HEK293 (cell line): Measurements from ENCODE around the gene SUPT5H.
A peak's percentile ranks its signal among the peaks of the same experiment; 100 is the strongest.

ENCODE experiments used
- CTCF ChIA-PET: fragments of 350-600 bp; formaldehyde crosslinking; extraction: SDS; loops from one replicate; lab custom pipeline; 2021; ENCODE audit warnings: antibody characterized with exemption; lab: Yijun Ruan, JAX
- POLR2A ChIA-PET: fragments of 300-600 bp; formaldehyde crosslinking; extraction: SDS; loops from one replicate; lab custom pipeline; 2020; ENCODE audit warnings: antibody characterized with exemption, inconsistent platforms; lab: Yijun Ruan, JAX
- H3K27ac ChIP-seq: fragments of 200-500 bp; sonication (Bioruptor generic); 2 replicates; pipeline ENCODE4 v1.5.1; 2014; ENCODE audit warnings: low read depth, low read length, control low read depth, inconsistent platforms; ENCODE audit errors: extremely low read depth
- H3K36me3 ChIP-seq, 2 experiments: fragments of 200-500 bp in 1 of 2; sonication (Bioruptor generic) in 1 of 2; 1 replicate in 1 of 2; 2 replicates in 1 of 2; pipeline ENCODE4 v1.5.1; 2014 to 2017; ENCODE audit warnings: inconsistent platforms in 2 of 2, low read length in 2 of 2; ENCODE audit not compliant: control insufficient read depth in 2 of 2, insufficient read depth in 1 of 2
- H3K4me1 ChIP-seq: fragments of 200-500 bp; sonication (Bioruptor generic); 2 replicates; pipeline ENCODE4 v1.5.1; 2014; ENCODE audit warnings: mild to moderate bottlenecking, low read length, inconsistent platforms; ENCODE audit not compliant: control insufficient read depth, insufficient read depth
- H3K4me3 ChIP-seq: 2 replicates; pipeline ENCODE4 v1.5.1; 2011; ENCODE audit warnings: low read depth, mild to moderate bottlenecking, control low read depth, low read length, moderate library complexity
- H3K9me3 ChIP-seq: fragments of 200-500 bp; sonication (Bioruptor generic); 2 replicates; pipeline ENCODE4 v1.5.1; 2014; ENCODE audit warnings: low read depth, low read length, inconsistent platforms; ENCODE audit not compliant: control insufficient read depth, insufficient read depth
- GLIS2 ChIP-seq: fragments of 450-650 bp; formaldehyde crosslinking; IDR thresholded peaks from 2 replicates; pipeline ENCODE4 v1.5.1; 2016; ENCODE audit warnings: missing biosample characterization, missing genetic modification characterization
- KLF7 ChIP-seq: fragments of 450-650 bp; formaldehyde crosslinking; IDR thresholded peaks from 2 replicates; pipeline ENCODE4 v1.5.1; 2016; ENCODE audit warnings: missing biosample characterization, missing genetic modification characterization, borderline replicate concordance
- MZF1 ChIP-seq: fragments of 450-650 bp; formaldehyde crosslinking; IDR thresholded peaks from 2 replicates; pipeline ENCODE4 v1.5.1; 2017; ENCODE audit warnings: missing biosample characterization, missing genetic modification characterization, borderline replicate concordance
- WT1 ChIP-seq: fragments of 450-650 bp; formaldehyde crosslinking; IDR thresholded peaks from 2 replicates; pipeline ENCODE4 v1.5.1; 2016; ENCODE audit warnings: missing biosample characterization, missing genetic modification characterization
- YY1 ChIP-seq: fragments of 450-650 bp; formaldehyde crosslinking; IDR thresholded peaks from 2 replicates; pipeline ENCODE4 v1.5.1; 2018; ENCODE audit warnings: missing biosample characterization, missing genetic modification characterization
- ZBTB17 ChIP-seq: fragments of 450-650 bp; formaldehyde crosslinking; IDR thresholded peaks from 2 replicates; pipeline ENCODE4 v1.5.1; 2016; ENCODE audit warnings: missing biosample characterization, missing genetic modification characterization
- ZBTB7A ChIP-seq: fragments of 450-650 bp; formaldehyde crosslinking; IDR thresholded peaks from 2 replicates; pipeline ENCODE4 v1.5.1; 2016; ENCODE audit warnings: low read depth, missing biosample characterization, missing genetic modification characterization
- ZNF114 ChIP-seq: fragments of 450-650 bp; formaldehyde crosslinking; IDR thresholded peaks from 2 replicates; pipeline ENCODE4 v1.5.0; 2017; ENCODE audit warnings: missing biosample characterization, missing genetic modification characterization
- ZNF155 ChIP-seq: fragments of 450-650 bp; formaldehyde crosslinking; IDR thresholded peaks from 2 replicates; pipeline ENCODE4 v1.5.1; 2016; ENCODE audit warnings: missing biosample characterization, missing genetic modification characterization
- ZNF175 ChIP-seq: fragments of 450-650 bp; formaldehyde crosslinking; IDR thresholded peaks from 2 replicates; pipeline ENCODE4 v1.5.1; 2016; ENCODE audit warnings: missing biosample characterization, missing genetic modification characterization
- ZNF426 ChIP-seq: fragments of 450-650 bp; formaldehyde crosslinking; IDR thresholded peaks from 2 replicates; pipeline ENCODE4 v1.5.1; 2017; ENCODE audit warnings: missing biosample characterization, missing genetic modification characterization, mild to moderate bottlenecking, inconsistent platforms, moderate library complexity
- ZNF561 ChIP-seq: fragments of 450-650 bp; IDR thresholded peaks from 2 replicates; pipeline ENCODE4 v1.5.1; 2018; ENCODE audit warnings: missing biosample characterization, missing genetic modification characterization, borderline replicate concordance
- ZNF624 ChIP-seq: fragments of 450-650 bp; formaldehyde crosslinking; IDR thresholded peaks from 2 replicates; pipeline ENCODE4 v1.5.1; 2017; ENCODE audit warnings: missing biosample characterization, missing genetic modification characterization
- ZNF768 ChIP-seq: fragments of 450-650 bp; formaldehyde crosslinking; IDR thresholded peaks from 2 replicates; pipeline ENCODE4 v1.5.1; 2018; ENCODE audit warnings: missing biosample characterization, mild to moderate bottlenecking, missing genetic modification characterization
- ZSCAN30 ChIP-seq: fragments of 450-650 bp; IDR thresholded peaks from 2 replicates; pipeline ENCODE4 v1.5.1; 2018; ENCODE audit warnings: missing biosample characterization, mild to moderate bottlenecking, missing genetic modification characterization, moderate library complexity
- TF ChIP-seq, protein P1 (sequence below): fragments of 450-650 bp; formaldehyde crosslinking; IDR thresholded peaks from 2 replicates; pipeline ENCODE4 v1.5.1; 2017; ENCODE audit warnings: missing biosample characterization, missing genetic modification characterization
- TF ChIP-seq, protein P2 (sequence below): fragments of 450-650 bp; formaldehyde crosslinking; IDR thresholded peaks from 2 replicates; pipeline ENCODE4 v1.5.1; 2017; ENCODE audit warnings: missing biosample characterization, missing genetic modification characterization
- TF ChIP-seq, protein P3 (sequence below): fragments of 450-650 bp; formaldehyde crosslinking; IDR thresholded peaks from 2 replicates; pipeline ENCODE4 v1.5.0; 2017; ENCODE audit warnings: missing biosample characterization, missing genetic modification characterization, borderline replicate concordance
- TF ChIP-seq, protein P4 (sequence below): fragments of 450-650 bp; formaldehyde crosslinking; IDR thresholded peaks from 2 replicates; pipeline ENCODE4 v1.5.1; 2016; ENCODE audit warnings: missing biosample characterization, missing genetic modification characterization
- TF ChIP-seq, protein P5 (sequence below): fragments of 450-650 bp; formaldehyde crosslinking; IDR thresholded peaks from 2 replicates; pipeline ENCODE4 v1.5.1; 2017; ENCODE audit warnings: missing biosample characterization, mild to moderate bottlenecking, missing genetic modification characterization, moderate library complexity

Gene SUPT5H

DNA sequence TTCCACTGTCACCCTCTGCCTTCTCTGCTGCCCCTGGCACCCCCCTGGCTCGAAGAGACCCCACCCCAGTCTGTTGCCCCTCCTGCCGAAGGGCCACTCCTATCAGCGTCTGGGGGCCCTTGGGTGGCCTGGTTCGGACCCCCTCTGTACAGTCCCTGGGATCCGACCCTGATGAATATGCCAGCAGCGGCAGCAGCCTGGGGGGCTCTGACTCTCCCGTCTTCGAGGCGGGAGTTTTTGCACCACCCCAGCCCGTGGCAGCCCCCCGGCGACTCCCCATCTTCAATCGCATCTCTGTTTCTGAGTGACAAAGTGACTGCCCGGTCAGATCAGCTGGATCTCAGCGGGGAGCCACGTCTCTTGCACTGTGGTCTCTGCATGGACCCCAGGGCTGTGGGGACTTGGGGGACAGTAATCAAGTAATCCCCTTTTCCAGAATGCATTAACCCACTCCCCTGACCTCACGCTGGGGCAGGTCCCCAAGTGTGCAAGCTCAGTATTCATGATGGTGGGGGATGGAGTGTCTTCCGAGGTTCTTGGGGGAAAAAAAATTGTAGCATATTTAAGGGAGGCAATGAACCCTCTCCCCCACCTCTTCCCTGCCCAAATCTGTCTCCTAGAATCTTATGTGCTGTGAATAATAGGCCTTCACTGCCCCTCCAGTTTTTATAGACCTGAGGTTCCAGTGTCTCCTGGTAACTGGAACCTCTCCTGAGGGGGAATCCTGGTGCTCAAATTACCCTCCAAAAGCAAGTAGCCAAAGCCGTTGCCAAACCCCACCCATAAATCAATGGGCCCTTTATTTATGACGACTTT lies 36.8 kb upstream of the SUPT5H start (continued):
- TF ChIP-seq, protein P1, sequence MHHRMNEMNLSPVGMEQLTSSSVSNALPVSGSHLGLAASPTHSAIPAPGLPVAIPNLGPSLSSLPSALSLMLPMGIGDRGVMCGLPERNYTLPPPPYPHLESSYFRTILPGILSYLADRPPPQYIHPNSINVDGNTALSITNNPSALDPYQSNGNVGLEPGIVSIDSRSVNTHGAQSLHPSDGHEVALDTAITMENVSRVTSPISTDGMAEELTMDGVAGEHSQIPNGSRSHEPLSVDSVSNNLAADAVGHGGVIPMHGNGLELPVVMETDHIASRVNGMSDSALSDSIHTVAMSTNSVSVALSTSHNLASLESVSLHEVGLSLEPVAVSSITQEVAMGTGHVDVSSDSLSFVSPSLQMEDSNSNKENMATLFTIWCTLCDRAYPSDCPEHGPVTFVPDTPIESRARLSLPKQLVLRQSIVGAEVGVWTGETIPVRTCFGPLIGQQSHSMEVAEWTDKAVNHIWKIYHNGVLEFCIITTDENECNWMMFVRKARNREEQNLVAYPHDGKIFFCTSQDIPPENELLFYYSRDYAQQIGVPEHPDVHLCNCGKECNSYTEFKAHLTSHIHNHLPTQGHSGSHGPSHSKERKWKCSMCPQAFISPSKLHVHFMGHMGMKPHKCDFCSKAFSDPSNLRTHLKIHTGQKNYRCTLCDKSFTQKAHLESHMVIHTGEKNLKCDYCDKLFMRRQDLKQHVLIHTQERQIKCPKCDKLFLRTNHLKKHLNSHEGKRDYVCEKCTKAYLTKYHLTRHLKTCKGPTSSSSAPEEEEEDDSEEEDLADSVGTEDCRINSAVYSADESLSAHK (tag by site-specific recombination) = 0 out of 2 replicates have a peak, but pooled peaks have one; percentile 18
- TF ChIP-seq ZSCAN30 (tag by site-specific recombination) = peak; percentile 76; the same call in 1 of the 2 replicates
- no peak for TF ChIP-seq ZNF155 (tag by site-specific recombination)
- peak; percentile 88 for TF ChIP-seq GLIS2 (tag by site-specific recombination)
- TF ChIP-seq, protein P2, sequence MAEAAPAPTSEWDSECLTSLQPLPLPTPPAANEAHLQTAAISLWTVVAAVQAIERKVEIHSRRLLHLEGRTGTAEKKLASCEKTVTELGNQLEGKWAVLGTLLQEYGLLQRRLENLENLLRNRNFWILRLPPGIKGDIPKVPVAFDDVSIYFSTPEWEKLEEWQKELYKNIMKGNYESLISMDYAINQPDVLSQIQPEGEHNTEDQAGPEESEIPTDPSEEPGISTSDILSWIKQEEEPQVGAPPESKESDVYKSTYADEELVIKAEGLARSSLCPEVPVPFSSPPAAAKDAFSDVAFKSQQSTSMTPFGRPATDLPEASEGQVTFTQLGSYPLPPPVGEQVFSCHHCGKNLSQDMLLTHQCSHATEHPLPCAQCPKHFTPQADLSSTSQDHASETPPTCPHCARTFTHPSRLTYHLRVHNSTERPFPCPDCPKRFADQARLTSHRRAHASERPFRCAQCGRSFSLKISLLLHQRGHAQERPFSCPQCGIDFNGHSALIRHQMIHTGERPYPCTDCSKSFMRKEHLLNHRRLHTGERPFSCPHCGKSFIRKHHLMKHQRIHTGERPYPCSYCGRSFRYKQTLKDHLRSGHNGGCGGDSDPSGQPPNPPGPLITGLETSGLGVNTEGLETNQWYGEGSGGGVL (tag by site-specific recombination) = peak; percentile 94
- TF ChIP-seq, protein P3, sequence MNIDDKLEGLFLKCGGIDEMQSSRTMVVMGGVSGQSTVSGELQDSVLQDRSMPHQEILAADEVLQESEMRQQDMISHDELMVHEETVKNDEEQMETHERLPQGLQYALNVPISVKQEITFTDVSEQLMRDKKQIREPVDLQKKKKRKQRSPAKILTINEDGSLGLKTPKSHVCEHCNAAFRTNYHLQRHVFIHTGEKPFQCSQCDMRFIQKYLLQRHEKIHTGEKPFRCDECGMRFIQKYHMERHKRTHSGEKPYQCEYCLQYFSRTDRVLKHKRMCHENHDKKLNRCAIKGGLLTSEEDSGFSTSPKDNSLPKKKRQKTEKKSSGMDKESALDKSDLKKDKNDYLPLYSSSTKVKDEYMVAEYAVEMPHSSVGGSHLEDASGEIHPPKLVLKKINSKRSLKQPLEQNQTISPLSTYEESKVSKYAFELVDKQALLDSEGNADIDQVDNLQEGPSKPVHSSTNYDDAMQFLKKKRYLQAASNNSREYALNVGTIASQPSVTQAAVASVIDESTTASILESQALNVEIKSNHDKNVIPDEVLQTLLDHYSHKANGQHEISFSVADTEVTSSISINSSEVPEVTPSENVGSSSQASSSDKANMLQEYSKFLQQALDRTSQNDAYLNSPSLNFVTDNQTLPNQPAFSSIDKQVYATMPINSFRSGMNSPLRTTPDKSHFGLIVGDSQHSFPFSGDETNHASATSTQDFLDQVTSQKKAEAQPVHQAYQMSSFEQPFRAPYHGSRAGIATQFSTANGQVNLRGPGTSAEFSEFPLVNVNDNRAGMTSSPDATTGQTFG (tag by site-specific recombination) = no peak
- peak; percentile 21; the same call in 1 of the 2 replicates for TF ChIP-seq KLF7 (tag by site-specific recombination)
- peak; percentile 79 for TF ChIP-seq MZF1 (tag by site-specific recombination)
- TF ChIP-seq WT1 (tag by site-specific recombination) = peak; percentile 46; the same call in 1 of the 2 replicates
- TF ChIP-seq ZBTB17 (tag by site-specific recombination) = 0 out of 2 replicates have a peak, but pooled peaks have one; percentile 25
- TF ChIP-seq, all 188 proteins: peak for 19

DNA sequence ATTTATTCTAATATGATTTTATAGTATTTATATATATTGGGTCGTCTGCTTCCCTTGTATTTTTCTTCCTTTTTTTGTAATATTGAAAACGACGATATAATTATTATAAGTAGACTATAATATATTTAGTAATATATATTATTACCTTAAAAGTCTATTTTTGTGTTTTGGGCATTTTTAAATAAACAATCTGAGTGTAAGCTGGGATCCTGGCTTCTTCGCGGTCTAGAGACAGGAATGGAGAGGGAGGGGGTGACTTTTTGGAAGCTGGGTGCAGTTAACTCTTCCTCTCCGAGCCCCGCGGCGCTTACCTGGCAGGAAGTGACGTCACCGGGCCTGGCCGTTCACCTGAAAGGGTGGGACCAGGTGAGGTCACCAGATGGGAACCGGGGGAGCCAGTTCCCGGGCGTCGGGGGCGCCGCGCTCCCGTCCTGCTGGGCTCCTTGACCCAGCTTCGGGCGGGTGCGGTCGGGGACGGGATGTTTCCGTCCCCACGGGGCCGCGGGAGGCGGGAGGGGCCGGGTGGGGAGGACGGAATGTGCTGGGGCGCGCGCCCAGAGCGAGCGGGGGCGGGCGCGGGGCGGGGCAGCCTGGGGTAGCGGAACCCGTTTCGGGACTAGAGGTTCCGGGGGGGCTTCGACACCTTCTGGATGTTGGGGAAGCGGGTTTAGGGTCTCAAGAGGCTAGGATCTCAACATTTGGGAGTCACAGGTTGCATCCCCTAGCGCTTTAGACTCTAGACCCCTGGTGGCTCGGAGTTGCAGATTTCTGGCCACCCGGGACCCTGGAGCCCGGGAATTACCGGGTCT lies 36.0 kb upstream of the SUPT5H start:
- CTCF ChIA-PET = interaction anchor here (0.6 to 4.6 kb wide), 4 partner anchors 10 to 97 kb away, joined by 3 to 41 read pairs (median 4); no protein-coding TSS in a partner anchor
- H3K4me1 ChIP-seq = peaks cover 44% of the 10 kb centered on the region
- TF ChIP-seq ZNF768 (tag by site-specific recombination) (no peak), ZNF114 (no peak), ZNF561 (tag by site-specific recombination) (peak; percentile 77; the same call in 1 of the 2 replicates), ZBTB7A (tag by site-specific recombination) (peak; percentile 83), ZNF175 (no peak), ZNF624 (no peak), ZNF426 (tag by site-specific recombination) (no peak), YY1 (tag by site-specific recombination) (no peak)
- TF ChIP-seq, protein P4, sequence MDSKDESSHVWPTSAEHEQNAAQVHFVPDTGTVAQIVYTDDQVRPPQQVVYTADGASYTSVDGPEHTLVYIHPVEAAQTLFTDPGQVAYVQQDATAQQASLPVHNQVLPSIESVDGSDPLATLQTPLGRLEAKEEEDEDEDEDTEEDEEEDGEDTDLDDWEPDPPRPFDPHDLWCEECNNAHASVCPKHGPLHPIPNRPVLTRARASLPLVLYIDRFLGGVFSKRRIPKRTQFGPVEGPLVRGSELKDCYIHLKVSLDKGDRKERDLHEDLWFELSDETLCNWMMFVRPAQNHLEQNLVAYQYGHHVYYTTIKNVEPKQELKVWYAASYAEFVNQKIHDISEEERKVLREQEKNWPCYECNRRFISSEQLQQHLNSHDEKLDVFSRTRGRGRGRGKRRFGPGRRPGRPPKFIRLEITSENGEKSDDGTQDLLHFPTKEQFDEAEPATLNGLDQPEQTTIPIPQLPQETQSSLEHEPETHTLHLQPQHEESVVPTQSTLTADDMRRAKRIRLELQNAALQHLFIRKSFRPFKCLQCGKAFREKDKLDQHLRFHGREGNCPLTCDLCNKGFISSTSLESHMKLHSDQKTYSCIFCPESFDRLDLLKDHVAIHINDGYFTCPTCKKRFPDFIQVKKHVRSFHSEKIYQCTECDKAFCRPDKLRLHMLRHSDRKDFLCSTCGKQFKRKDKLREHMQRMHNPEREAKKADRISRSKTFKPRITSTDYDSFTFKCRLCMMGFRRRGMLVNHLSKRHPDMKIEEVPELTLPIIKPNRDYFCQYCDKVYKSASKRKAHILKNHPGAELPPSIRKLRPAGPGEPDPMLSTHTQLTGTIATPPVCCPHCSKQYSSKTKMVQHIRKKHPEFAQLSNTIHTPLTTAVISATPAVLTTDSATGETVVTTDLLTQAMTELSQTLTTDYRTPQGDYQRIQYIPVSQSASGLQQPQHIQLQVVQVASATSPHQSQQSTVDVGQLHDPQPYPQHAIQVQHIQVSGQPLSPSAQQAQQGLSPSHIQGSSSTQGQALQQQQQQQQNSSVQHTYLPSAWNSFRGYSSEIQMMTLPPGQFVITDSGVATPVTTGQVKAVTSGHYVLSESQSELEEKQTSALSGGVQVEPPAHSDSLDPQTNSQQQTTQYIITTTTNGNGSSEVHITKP (tag by site-specific recombination) = peak; percentile 32
- TF ChIP-seq, protein P5, sequence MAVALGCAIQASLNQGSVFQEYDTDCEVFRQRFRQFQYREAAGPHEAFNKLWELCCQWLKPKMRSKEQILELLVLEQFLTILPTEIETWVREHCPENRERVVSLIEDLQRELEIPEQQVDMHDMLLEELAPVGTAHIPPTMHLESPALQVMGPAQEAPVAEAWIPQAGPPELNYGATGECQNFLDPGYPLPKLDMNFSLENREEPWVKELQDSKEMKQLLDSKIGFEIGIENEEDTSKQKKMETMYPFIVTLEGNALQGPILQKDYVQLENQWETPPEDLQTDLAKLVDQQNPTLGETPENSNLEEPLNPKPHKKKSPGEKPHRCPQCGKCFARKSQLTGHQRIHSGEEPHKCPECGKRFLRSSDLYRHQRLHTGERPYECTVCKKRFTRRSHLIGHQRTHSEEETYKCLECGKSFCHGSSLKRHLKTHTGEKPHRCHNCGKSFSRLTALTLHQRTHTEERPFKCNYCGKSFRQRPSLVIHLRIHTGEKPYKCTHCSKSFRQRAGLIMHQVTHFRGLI (tag by site-specific recombination) = no peak; the same call in 1 of the 2 replicates

More for the DNA sequence above, 36.0 kb upstream of the SUPT5H start:
- Histone ChIP-seq H3K36me3 (peaks cover 3 to 4% of the 10 kb centered on the region in 2 experiments; a peak in 2 of 3 replicates), H3K27ac (peak overlapping the region; percentile 89), H3K4me3 (peak overlapping the region; percentile 51), H3K9me3 (no peaks in the 10 kb centered on the region)
- POLR2A ChIA-PET = interaction anchor here (0.6 to 11.2 kb wide), 8 partner anchors 11 to 471 kb away, joined by 3 to 175 read pairs (median 4); partner anchors contain the start of genes MED29, PAF1, RPS16 and TIMM50
